HFF-Myc (cell line): ENCODE measurements around the gene SYT1.

Source experiments
- DNase-seq: peaks from one replicate; pipeline ENCODE4 v3.0.0-alpha.2; 2011; ENCODE audit warnings: low read depth; ENCODE audit errors: extremely low read depth
- H3K4me3 ChIP-seq: replicated peaks from 2 replicates; pipeline ENCODE4 v1.5.1; 2011; ENCODE audit warnings: low read depth, mild to moderate bottlenecking, control low read depth, low read length
- CTCF ChIP-seq: IDR thresholded peaks from 2 replicates; pipeline ENCODE4 v1.5.1; 2012; ENCODE audit warnings: mild to moderate bottlenecking, low read depth, low read length, control low read depth; ENCODE audit errors: missing control alignments

Gene SYT1

GRCh38 chr12:79156846-79157463, 292.4 kb downstream of the SYT1 start:
- no peak for TF ChIP-seq CTCF
- no peak overlapping the region for H3K4me3 ChIP-seq
- no peak for DNase-seq

GRCh38 chr12:79161249-79161934, 296.8 kb downstream of the SYT1 start:
- no peak overlapping the region for H3K4me3 ChIP-seq

GRCh38 chr12:79162147-79162772, 297.7 kb downstream of the SYT1 start:
- no peak overlapping the region for H3K4me3 ChIP-seq
- DNase-seq: no peak
- no peak for TF ChIP-seq CTCF

More at GRCh38 chr12:79161249-79161934, 296.8 kb downstream of the SYT1 start:
- DNase-seq: no peak
- no peak for TF ChIP-seq CTCF

- no peak for DNase-seq
- no peak overlapping the region for H3K4me3 ChIP-seq
- no peak for TF ChIP-seq CTCF
Measured at GRCh38 chr12:79162948-79163347, 298.4 kb downstream of the SYT1 start.

GRCh38 chr12:79164890-79165289, 300.3 kb downstream of the SYT1 start:
- no peak for TF ChIP-seq CTCF
- H3K4me3 ChIP-seq: no peak overlapping the region
- DNase-seq: no peak

- no peak for DNase-seq
- H3K4me3 ChIP-seq: no peak overlapping the region
- TF ChIP-seq CTCF: no peak
Measured at GRCh38 chr12:79168687-79169086, 304.1 kb downstream of the SYT1 start.
